ENCODE measurements around the gene MVB12A. TPM values are rescaled to one million over a fixed set of nuclear protein-coding genes. Genes with fewer than 3 reads are reported as not detected.
A peak's percentile ranks its signal among the peaks of the same experiment; 100 is the strongest.

Gene MVB12A
- total RNA-seq, 1 experiment from 2014 or later, result 82.5 TPM

DNA sequence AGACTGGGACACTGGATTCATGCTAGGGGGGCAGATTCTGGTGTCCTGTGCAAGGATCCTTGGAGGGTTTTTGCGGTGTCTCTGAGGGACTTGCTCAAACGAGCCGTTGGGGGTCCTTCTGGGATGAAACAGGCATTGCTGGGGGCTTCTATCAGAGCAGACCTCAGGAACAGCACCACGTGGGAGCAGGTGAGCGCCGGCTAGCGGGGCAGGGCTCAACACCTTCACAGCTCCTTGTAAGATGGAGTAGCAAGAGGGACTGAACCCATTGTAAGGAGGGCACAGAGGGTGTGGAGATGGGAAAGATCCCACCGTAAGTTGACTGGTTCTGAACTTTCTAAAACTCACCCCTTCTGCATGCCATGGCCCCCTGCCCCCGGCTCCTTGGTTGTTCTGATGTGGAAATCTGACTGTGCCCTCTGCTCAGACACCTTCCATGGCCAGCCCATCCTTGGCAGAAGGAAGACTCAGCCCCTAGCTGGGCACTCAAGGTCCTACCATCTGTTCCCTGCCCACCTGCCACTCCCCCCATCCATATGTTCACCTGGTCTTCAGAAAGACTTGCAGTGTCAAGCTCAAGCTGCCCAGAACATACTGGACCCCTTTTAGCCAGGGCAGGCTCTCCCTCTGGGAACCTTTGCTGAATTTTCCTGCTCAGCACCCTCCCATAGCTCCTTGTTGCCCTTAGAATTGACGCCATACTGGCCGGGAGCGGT is 51.7 kb downstream of the MVB12A start:
- Histone ChIP-seq H3K36me3 (ENCODE audit: low read depth, low read length) (no peaks in the 10 kb centered on the region), H2AFZ (ENCODE audit: low read length) (0 out of 2 replicates have a peak overlapping the region, but pooled peaks have one; percentile 90), H3K4me2 (ENCODE audit: low read length) (peak overlapping the region; percentile 84), H4K20me1 (ENCODE audit: low read length) (no peaks in the 10 kb centered on the region), H3F3A (ENCODE audit: low read length, unreplicated experiment) (no peaks in the 10 kb centered on the region), H3K79me2 (ENCODE audit: low read length) (peaks cover 7% of the 10 kb centered on the region; the same call in 1 of the 2 replicates), H3K9ac (ENCODE audit: low read length) (0 out of 2 replicates have a peak overlapping the region, but pooled peaks have one; percentile 27), H3K4me1 (ENCODE audit: insufficient read depth, low read length) (peaks cover 24% of the 10 kb centered on the region), H3K9me3 (ENCODE audit: low read length) (no peaks in the 10 kb centered on the region), H3K4me3 (ENCODE audit: low read length) (peak overlapping the region; percentile 91; the same call in 1 of the 2 replicates), H3K9me2 (replicated peaks; ENCODE audit: low read length) (no peaks in the 10 kb centered on the region), H3K27ac (ENCODE audit: low read length) (no peak overlapping the region), H3K27me3 (ENCODE audit: low read length) (no peaks in the 10 kb centered on the region)
- ChIA-PET POLR2A (ENCODE audit: unreplicated experiment) (no interaction called here), CTCF (interaction anchor here (0.6 kb wide), 1 partner anchor 57 kb away, joined by 7 read pairs; no protein-coding TSS in a partner anchor)
- intact Hi-C loops (cut with micrococcal nuclease), result no loop called here
- BruUV-seq (replicated peaks), result TSS peak; percentile 32
- DNase-seq (no peak), ATAC-seq (no peak)
- TF ChIP-seq EZH2 (IDR thresholded peaks at IDR 0.05; ENCODE audit: low read length, unreplicated experiment) (no peak), EZH2phosphoT487 (IDR thresholded peaks at IDR 0.05; ENCODE audit: borderline replicate concordance, low read length) (no peak)
- TF ChIP-seq, protein P1, sequence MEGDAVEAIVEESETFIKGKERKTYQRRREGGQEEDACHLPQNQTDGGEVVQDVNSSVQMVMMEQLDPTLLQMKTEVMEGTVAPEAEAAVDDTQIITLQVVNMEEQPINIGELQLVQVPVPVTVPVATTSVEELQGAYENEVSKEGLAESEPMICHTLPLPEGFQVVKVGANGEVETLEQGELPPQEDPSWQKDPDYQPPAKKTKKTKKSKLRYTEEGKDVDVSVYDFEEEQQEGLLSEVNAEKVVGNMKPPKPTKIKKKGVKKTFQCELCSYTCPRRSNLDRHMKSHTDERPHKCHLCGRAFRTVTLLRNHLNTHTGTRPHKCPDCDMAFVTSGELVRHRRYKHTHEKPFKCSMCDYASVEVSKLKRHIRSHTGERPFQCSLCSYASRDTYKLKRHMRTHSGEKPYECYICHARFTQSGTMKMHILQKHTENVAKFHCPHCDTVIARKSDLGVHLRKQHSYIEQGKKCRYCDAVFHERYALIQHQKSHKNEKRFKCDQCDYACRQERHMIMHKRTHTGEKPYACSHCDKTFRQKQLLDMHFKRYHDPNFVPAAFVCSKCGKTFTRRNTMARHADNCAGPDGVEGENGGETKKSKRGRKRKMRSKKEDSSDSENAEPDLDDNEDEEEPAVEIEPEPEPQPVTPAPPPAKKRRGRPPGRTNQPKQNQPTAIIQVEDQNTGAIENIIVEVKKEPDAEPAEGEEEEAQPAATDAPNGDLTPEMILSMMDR (conservative IDR thresholded peaks at IDR 0.05; ENCODE audit: low read depth, low read length), result no peak

DNA sequence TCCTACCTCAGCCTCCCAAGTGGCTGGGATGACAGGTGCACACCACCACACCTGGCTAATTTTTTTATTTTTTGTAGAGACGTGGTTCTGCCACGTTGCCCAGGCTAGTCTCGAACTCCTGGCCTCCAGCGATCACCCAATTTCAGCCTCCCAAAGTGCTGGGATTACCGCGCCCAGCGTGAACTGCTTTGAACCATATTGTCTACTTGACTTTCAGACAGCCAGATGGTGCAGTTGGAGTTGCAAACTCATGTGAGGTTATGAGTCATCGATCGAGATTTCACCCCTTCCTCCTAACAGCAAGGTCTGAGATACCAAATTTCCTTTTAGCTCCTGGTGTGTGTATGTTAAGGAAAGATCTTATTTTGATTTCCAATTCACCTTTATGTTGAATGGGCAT is 53.2 kb downstream of the MVB12A start:
- H3K9me3 ChIP-seq (ENCODE audit: low read length), result no peaks in the 10 kb centered on the region
- peaks cover 7% of the 10 kb centered on the region; the same call in 1 of the 2 replicates for H3K79me2 ChIP-seq (ENCODE audit: low read length)
- DNase-seq (peak; percentile 58), ATAC-seq (no peak)
- H3K4me1 ChIP-seq (ENCODE audit: insufficient read depth, low read length), result peaks cover 24% of the 10 kb centered on the region
- ChIA-PET CTCF (no interaction called here), POLR2A (ENCODE audit: unreplicated experiment) (no interaction called here)
- H3K4me3 ChIP-seq (ENCODE audit: low read length), result no peak overlapping the region
- H3K36me3 ChIP-seq (ENCODE audit: low read depth, low read length), result no peaks in the 10 kb centered on the region
- H2AFZ ChIP-seq (ENCODE audit: low read length), result no peak overlapping the region
- no peak overlapping the region for H3K27ac ChIP-seq (ENCODE audit: low read length)
- TF ChIP-seq EZH2phosphoT487 (IDR thresholded peaks at IDR 0.05; ENCODE audit: borderline replicate concordance, low read length) (no peak), EZH2 (IDR thresholded peaks at IDR 0.05; ENCODE audit: low read length, unreplicated experiment) (no peak)
- TF ChIP-seq, protein P1 (conservative IDR thresholded peaks at IDR 0.05; ENCODE audit: low read depth, low read length), result no peak
- no peak overlapping the region for H3K9ac ChIP-seq (ENCODE audit: low read length)
- no peaks in the 10 kb centered on the region for H3F3A ChIP-seq (ENCODE audit: low read length, unreplicated experiment)
- intact Hi-C loops (cut with micrococcal nuclease), result no loop called here
- no peaks in the 10 kb centered on the region for H4K20me1 ChIP-seq (ENCODE audit: low read length)
- H3K4me2 ChIP-seq (ENCODE audit: low read length), result no peak overlapping the region
- H3K9me2 ChIP-seq (replicated peaks; ENCODE audit: low read length), result no peaks in the 10 kb centered on the region
- no peaks in the 10 kb centered on the region for H3K27me3 ChIP-seq (ENCODE audit: low read length)
- BruUV-seq (replicated peaks), result no TSS peak

Other genes with a start within 250 kb of the MVB12A start
- 32.5 and 41.5 TPM in 2 replicates for gene USE1, start 204.7 kb upstream of the MVB12A start, total RNA-seq (2014; rRNA removed)
- 5.6 and 9.4 TPM in 2 replicates for gene OCEL1, start 193.8 kb upstream of the MVB12A start, total RNA-seq (2014; rRNA removed)
- gene NR2F6, start 174.1 kb upstream of the MVB12A start, total RNA-seq (2014; rRNA removed), result 134 and 159 TPM in 2 replicates
- gene USHBP1, start 155.3 kb upstream of the MVB12A start, total RNA-seq (2014; rRNA removed), result not detected in 2 replicates
- 196 and 214 TPM in 2 replicates for gene BABAM1, start 152.6 kb upstream of the MVB12A start, total RNA-seq (2014; rRNA removed)
- 2.2 and 3.1 TPM in 2 replicates for gene ANKLE1, start 138.1 kb upstream of the MVB12A start, total RNA-seq (2014; rRNA removed)
- gene ABHD8, start 116.6 kb upstream of the MVB12A start, total RNA-seq (2014; rRNA removed), result 42.4 and 53.8 TPM in 2 replicates
- 191 and 206 TPM in 2 replicates for gene MRPL34, start 114.2 kb upstream of the MVB12A start, total RNA-seq (2014; rRNA removed)
- 85.0 and 87.9 TPM in 2 replicates for gene DDA1, start 110.5 kb upstream of the MVB12A start, total RNA-seq (2014; rRNA removed)
- gene ANO8, start 85.2 kb upstream of the MVB12A start, total RNA-seq (2014; rRNA removed), result 12.1 and 15.4 TPM in 2 replicates
- gene GTPBP3, start 82.5 kb upstream of the MVB12A start, total RNA-seq (2014; rRNA removed), result 86.0 and 109 TPM in 2 replicates
- gene PLVAP, start 42.7 kb upstream of the MVB12A start, total RNA-seq (2014; rRNA removed), result not detected in 2 replicates
- gene CCDC194, start 25.9 kb upstream of the MVB12A start, total RNA-seq (2014; rRNA removed), result not detected in 2 replicates
- 0.84 and 1.3 TPM in 2 replicates for gene BST2, start 14.4 kb upstream of the MVB12A start, total RNA-seq (2014; rRNA removed)
- gene TMEM221, start 28.6 kb downstream of the MVB12A start, total RNA-seq (2014; rRNA removed), result 1.7 and 3.0 TPM in 2 replicates
- gene NXNL1, start 40.9 kb downstream of the MVB12A start, total RNA-seq (2014; rRNA removed), result not detected in 2 replicates
- gene SLC27A1, start 50.5 kb downstream of the MVB12A start, total RNA-seq (2014; rRNA removed), result 8.9 and 9.7 TPM in 2 replicates
- 130 and 146 TPM in 2 replicates for gene PGLS, start 91.6 kb downstream of the MVB12A start, total RNA-seq (2014; rRNA removed)
- gene COLGALT1, start 135.6 kb downstream of the MVB12A start, total RNA-seq (2014; rRNA removed), result 80.7 and 98.8 TPM in 2 replicates